ENCODE measurements around the gene NME8. TPM values are rescaled to one million over a fixed set of nuclear protein-coding genes. Genes with fewer than 3 reads are reported as not detected.

NME8 gene
- total and polyA plus RNA-seq, 2 of the 4 experiments (the other 2 are of a cell fraction) = not detected

- no peak overlapping the region for H3K4me2 ChIP-seq (ENCODE audit: low read depth, low read length)
- no peak overlapping the region for H3K23ac ChIP-seq (ENCODE audit: low read depth, low read length)
- BruUV-seq (replicated peaks) = no TSS peak
- dilution Hi-C loops (cut with HindIII; ENCODE audit: low sequenced_read_pairs, unreplicated experiment) (no loop called here), in situ Hi-C loops (cut with MboI; ENCODE audit: low sequenced_read_pairs) (no loop called here), intact Hi-C loops (cut with micrococcal nuclease) (no loop called here)
- no peak overlapping the region for H3K4me3 ChIP-seq (ENCODE audit: insufficient read depth, low read depth, low read length)
- H2BK5ac ChIP-seq (ENCODE audit: low read depth, low read length, poor library complexity, severe bottlenecking) = no peak overlapping the region
- H2BK20ac ChIP-seq (ENCODE audit: low read depth, low read length) = no peak overlapping the region
- no peak overlapping the region for H2BK15ac ChIP-seq (ENCODE audit: low read depth, low read length)
- no peak overlapping the region for H4K8ac ChIP-seq (ENCODE audit: low read depth in 2 of 2, low read length in 2 of 2)
- ATAC-seq (ENCODE audit: low read depth) (no peak), DNase-seq (no peak)
- H3K79me1 ChIP-seq (ENCODE audit: low read depth in 1 of 2, low read length in 2 of 2) = no peaks in the 10 kb centered on the region
- H2AK9ac ChIP-seq (replicated peaks; ENCODE audit: low read depth, low read length, poor library complexity) = no peak overlapping the region
- no peak overlapping the region for H4K5ac ChIP-seq (ENCODE audit: low read depth, low read length)
- H3K27me3 ChIP-seq (ENCODE audit: control insufficient read depth, insufficient read depth, low read length) = no peaks in the 10 kb centered on the region
- no peak overlapping the region for H3K18ac ChIP-seq (ENCODE audit: low read depth, low read length)
- TF ChIP-seq CEBPB (IDR thresholded peaks at IDR 0.05; ENCODE audit: low read depth, low read length) (no peak), NFE2L2 (IDR thresholded peaks at IDR 0.05; ENCODE audit: low read depth, low read length) (no peak), CTCF (conservative IDR thresholded peaks at IDR 0.05; ENCODE audit: low read depth, low read length) (no peak), FOS (IDR thresholded peaks at IDR 0.05; ENCODE audit: low read depth, low read length) (no peak), CHD1 (IDR thresholded peaks at IDR 0.05; ENCODE audit: low read depth, low read length) (no peak), RFX5 (IDR thresholded peaks at IDR 0.05; ENCODE audit: low read depth, low read length) (no peak), SMC3 (IDR thresholded peaks at IDR 0.05; ENCODE audit: low read depth, low read length) (no peak), USF2 (IDR thresholded peaks at IDR 0.05; ENCODE audit: low read depth, low read length) (no peak), RAD21 (IDR thresholded peaks at IDR 0.05; ENCODE audit: low read length) (no peak), MXI1 (IDR thresholded peaks at IDR 0.05; ENCODE audit: borderline replicate concordance, low read depth, low read length) (no peak), MAZ (IDR thresholded peaks at IDR 0.05; ENCODE audit: borderline replicate concordance, low read depth, low read length) (no peak), ELK1 (IDR thresholded peaks at IDR 0.05; ENCODE audit: borderline replicate concordance, low read depth, low read length) (no peak), BHLHE40 (IDR thresholded peaks at IDR 0.05; ENCODE audit: low read depth, low read length) (no peak), MAFK (IDR thresholded peaks at IDR 0.05; ENCODE audit: low read depth, low read length) (no peak), RCOR1 (IDR thresholded peaks at IDR 0.05; ENCODE audit: insufficient replicate concordance, low read length) (no peak)
- WGBS, 2 experiments (ENCODE audit: extremely low coverage in 2 of 2, insufficient read length in 1 of 2) = 87% methylated on average over 3 of the region's 9 CpGs; no CpG with 5 or more reads in 1 of the 2 experiments
- H3K56ac ChIP-seq (ENCODE audit: extremely low read depth, insufficient read depth, low read length) = no peak overlapping the region
- H3K27ac ChIP-seq (ENCODE audit: insufficient read depth, low read length) = no peak overlapping the region
- H3K9ac ChIP-seq (ENCODE audit: low read depth, low read length) = no peak overlapping the region
- no peak overlapping the region for H4K91ac ChIP-seq (ENCODE audit: insufficient read depth, low read depth, low read length)
- no peaks in the 10 kb centered on the region for H3K9me1 ChIP-seq (ENCODE audit: insufficient read depth, low read length)
- no peak overlapping the region for H2BK120ac ChIP-seq (ENCODE audit: low read depth, low read length)
- peaks cover 4% of the 10 kb centered on the region; the same call in 1 of the 2 replicates for H3K9me3 ChIP-seq (ENCODE audit: control insufficient read depth, insufficient read depth, low read length)
- ChIA-PET POLR2A (ENCODE audit: unreplicated experiment) (no interaction called here), CTCF (no interaction called here)
- no peaks in the 10 kb centered on the region for H3K4me1 ChIP-seq (ENCODE audit: control insufficient read depth, insufficient read depth, low read length)
- no peak overlapping the region for H2AK5ac ChIP-seq (ENCODE audit: low read depth, low read length)
- no peaks in the 10 kb centered on the region for H4K20me1 ChIP-seq (ENCODE audit: insufficient read depth, low read length)
- H2AFZ ChIP-seq (replicated peaks; ENCODE audit: low read length, poor library complexity) = no peak overlapping the region
- no peak overlapping the region for H3K14ac ChIP-seq (replicated peaks; ENCODE audit: low read depth, low read length)
- H3K36me3 ChIP-seq (ENCODE audit: control insufficient read depth, insufficient read depth, low read length) = no peaks in the 10 kb centered on the region
- no peak overlapping the region for H3K4ac ChIP-seq (ENCODE audit: low read depth, low read length)
Observed at GRCh38 chr7:37933018-37933566, 84.7 kb downstream of the NME8 start.

Data from IMR-90 (cell line).